ENCODE results near the gene TMEM11.

The TMEM11 gene, protein sequence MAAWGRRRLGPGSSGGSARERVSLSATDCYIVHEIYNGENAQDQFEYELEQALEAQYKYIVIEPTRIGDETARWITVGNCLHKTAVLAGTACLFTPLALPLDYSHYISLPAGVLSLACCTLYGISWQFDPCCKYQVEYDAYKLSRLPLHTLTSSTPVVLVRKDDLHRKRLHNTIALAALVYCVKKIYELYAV

GRCh38 chr17:21214015-21214776 lies at the start of gene TMEM11:
TMEM11 (minus strand) TSS chr17:21214161; CDS start chr17:21214152, 9 bp downstream.
- DNase-seq (ENCODE audit: low read depth in 2 of 2, low spot score in 1 of 2), result peak; percentile 85 to 90

- DNase-seq (ENCODE audit: low read depth in 2 of 2, low spot score in 1 of 2), result no peak
Observed at GRCh38 chr17:21263376-21263775, 49.4 kb upstream of the TMEM11 start.

DNA sequence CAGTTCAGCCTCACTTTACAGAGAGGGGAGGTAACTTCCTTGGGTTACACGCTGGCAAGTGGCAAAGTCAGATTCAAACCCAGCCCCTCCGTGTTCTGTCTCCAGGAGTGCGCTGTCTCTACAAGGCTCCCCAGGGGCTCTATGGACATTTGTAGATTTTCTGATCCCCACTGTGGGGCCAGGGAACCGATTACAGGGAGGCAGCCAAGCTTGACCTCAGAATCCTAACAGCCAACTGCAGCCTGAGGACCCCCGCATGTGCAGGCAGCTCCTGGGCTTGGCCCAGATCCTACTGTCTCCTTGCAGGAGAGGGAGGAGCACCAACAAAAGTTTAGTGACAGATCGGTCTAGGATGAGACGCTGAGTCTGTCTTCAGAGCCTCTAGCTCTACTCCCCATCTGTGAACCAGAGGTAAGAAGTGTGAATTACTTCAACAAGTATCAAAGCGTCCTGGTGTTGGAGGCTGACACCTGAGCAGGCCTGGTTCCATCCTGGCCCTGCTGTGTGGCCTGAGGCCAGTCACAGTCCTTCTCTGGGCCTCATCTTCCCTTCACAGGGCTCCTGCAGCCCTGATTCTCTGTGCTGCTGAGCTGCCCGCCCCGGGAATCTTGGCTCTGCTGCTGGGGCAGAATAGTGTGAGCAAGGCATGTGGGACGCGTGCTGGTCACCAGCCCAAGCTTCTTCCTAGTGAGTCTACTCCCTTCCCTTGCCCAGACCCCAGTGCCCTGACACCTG lies 48.5 kb upstream of the TMEM11 start:
- DNase-seq (ENCODE audit: low read depth in 2 of 2, low spot score in 1 of 2), result no peak

DNA sequence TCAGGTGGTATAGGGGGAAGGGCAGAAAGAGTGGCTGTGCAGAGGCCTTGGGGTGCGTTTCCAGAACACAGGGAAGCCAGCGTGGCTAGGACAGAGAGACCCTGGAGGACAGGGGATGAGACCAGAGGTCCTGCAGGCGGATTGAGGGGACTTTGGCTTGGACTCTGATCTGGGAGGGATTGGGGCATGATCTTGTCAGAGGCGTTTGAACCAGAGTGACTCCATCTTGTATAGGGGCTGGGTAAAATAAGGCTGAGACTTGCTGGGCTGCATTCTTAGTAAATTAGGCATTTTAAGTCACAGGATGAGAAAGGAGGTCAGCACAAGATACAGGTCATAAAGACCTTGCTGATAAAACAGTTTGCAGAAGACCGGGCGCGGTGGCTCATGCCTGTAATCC lies 44.6 kb upstream of the TMEM11 start:
- no peak for DNase-seq (ENCODE audit: low read depth in 2 of 2, low spot score in 1 of 2)

DNA sequence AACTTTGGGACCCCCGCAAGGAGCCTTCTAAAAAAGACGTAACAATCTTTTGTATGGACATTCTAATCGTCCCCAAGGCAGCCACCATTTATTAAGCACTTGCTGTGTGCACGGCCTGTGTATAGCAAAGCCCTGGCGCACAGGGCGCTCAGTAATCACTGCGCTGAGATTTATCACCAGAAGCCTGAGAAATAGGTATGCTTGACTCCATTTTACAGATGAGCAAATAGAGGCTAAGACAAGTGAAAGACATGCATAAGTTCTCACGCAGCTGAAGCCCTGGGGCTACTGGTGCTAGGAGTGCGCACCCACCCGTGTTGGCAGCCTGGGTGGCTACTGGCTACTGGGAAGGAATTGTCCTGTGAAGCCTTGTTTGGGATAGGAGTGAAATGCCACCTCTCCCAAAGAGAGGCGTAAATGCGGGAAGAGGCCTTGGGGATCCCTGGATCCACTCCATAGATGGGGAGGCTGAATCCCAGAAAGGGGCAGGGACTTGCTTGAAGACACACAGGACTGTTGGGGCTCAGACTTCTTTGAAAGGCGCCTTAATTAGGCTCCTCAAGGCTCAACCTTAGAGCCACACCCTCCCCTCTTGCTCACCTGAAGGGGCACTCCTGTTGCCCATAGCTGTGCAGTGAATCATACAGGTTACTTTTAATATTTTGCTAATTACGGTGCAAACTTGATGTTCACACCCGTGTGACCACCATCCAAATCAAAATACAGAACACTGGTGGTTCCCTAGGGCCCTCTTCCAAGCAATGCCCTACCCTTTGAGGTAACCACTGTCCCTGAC lies 39.9 kb upstream of the TMEM11 start:
- DNase-seq (ENCODE audit: low read depth in 2 of 2, low spot score in 1 of 2), result no peak

- DNase-seq (ENCODE audit: low read depth in 2 of 2, low spot score in 1 of 2), result peak; percentile 42 to 68
Observed at GRCh38 chr17:21252796-21253645, 39.1 kb upstream of the TMEM11 start, which contains the start of gene NATD1. NATD1 (minus strand) TSS chr17:21253410; CDS start chr17:21253264, 146 bp downstream.

GRCh38 chr17:21252289-21252795 lies 38.4 kb upstream of the TMEM11 start:
- DNase-seq (ENCODE audit: low read depth in 2 of 2, low spot score in 1 of 2), result no peak

- DNase-seq (ENCODE audit: low read depth in 2 of 2, low spot score in 1 of 2), result no peak
Observed at GRCh38 chr17:21251337-21252010, 37.5 kb upstream of the TMEM11 start.

DNA sequence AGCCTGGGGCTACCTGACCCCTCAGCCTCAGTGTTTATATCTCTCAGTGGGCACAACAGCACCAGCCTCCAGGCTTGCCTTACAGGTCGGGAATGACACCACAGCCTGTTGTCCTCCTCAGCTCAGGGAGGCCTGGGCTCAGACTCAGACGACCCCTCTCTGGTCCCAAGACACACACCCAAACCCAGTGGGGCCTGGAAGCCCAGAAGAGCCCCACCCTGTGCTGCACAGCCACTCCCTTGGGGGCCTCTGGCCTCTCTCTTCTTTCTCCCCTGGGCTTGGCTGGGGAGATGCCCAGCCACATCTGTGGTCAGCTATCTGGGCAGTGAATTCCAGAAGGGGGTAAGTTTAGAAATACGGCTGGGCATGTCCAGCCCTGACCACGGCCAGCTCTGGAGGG lies 36.9 kb upstream of the TMEM11 start:
- DNase-seq (ENCODE audit: low read depth in 2 of 2, low spot score in 1 of 2), result no peak

DNA sequence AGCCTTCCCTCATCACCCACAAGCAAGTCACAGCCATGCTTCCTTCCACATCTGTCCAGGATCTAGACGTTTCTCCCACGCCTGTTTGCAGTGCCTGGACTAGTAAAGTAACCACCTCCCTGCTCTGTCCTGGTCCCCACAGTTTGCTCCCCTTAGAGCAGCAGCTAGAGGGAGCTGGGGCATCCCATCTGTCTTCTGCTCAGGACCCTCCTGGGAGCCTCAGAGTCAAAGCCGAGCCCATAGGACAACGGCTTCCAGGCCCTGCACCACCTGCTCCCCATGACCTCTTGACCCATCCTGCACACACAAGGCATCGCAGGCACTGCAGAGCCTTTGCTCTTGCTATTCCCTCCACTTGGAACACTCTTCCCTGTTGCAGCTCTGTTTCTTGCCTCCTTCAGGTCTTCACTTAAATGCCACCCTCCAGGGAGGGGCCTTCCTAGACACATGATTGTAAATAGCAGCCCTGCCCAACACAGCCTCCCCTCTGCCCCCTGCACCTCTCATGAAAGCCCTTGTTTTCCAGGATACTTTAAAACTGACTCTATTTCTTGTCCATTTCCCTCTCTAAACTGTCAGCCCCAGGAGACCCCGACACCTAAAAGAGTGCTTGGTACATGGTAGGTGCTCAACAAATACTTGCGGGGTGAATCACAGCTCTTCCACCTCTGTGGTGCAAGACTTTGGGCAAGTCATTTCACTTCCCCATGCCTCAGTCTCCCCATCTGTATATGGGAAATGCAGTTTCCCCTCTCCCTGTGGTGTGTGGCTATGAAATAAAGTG lies 36.2 kb upstream of the TMEM11 start:
- no peak for DNase-seq (ENCODE audit: low read depth in 2 of 2, low spot score in 1 of 2)

GRCh38 chr17:21249086-21249795 lies 35.3 kb upstream of the TMEM11 start:
- no peak for DNase-seq (ENCODE audit: low read depth in 2 of 2, low spot score in 1 of 2)

DNA sequence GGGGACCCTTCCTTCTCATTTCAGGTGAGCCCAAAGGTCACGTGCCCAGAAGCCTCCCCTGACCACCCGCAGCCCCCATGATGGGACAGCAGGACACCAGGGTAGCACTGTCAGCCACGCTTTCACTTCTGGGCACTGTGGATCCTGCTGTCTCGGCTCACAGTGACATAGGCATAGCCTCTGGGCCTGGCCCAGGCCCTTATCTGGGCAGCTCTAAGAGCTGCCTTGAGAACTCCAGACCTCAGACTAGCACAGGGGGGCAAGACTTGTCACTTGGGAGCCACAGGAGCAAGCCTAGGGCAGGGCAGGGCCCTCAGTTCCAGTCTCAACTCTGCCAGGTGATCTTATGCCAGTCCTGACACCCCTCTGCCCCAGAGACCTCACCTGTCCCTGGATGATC lies 34.5 kb upstream of the TMEM11 start:
- no peak for DNase-seq (ENCODE audit: low read depth in 2 of 2, low spot score in 1 of 2)

DNA sequence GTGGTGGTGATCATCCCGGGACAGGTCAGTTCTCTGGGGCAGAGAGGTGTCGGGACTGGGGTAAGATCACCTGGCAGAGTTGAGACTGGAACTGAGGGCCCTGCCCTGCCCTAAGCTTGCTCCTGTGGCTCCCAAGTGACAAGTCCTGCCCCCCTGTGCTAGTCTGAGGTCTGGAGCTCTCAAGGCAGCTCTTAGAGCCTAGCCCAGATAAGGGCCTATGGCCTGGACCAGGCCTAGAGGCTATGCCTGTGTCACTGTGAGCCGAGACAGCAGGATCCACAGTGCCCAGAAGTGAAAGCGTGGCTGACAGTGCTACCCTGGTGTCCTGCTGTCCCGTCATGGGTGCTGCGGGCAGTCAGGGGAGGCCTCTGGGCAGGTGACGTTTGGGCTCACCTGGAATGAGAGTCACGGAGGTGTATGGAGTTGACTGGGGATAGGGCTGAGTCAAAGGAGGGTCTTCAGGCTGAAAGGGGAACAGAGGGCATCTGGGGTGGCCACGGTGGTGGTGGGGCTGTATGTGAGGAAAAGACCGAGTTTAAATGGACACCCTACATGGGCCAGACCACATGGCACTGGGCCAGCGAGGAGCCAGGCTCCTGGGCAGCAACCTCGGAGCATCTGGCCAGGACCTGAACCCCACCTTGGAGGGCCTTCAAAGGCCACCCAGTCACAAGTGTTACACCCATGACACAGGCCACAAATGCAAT lies 33.7 kb upstream of the TMEM11 start:
- DNase-seq (ENCODE audit: low read depth in 2 of 2, low spot score in 1 of 2), result no peak

GRCh38 chr17:21246698-21247097 lies 32.7 kb upstream of the TMEM11 start:
- DNase-seq (ENCODE audit: low read depth in 2 of 2, low spot score in 1 of 2), result no peak

GRCh38 chr17:21245639-21246084 lies 31.7 kb upstream of the TMEM11 start:
- no peak for DNase-seq (ENCODE audit: low read depth in 2 of 2, low spot score in 1 of 2)

GRCh38 chr17:21243516-21244303 lies 29.7 kb upstream of the TMEM11 start:
- DNase-seq (ENCODE audit: low read depth in 2 of 2, low spot score in 1 of 2), result no peak
